Measurements from ENCODE around the gene NTNG1. TPM values are rescaled to one million over a fixed set of nuclear protein-coding genes. Genes with fewer than 3 reads are reported as not detected.

NTNG1 gene
- total RNA-seq, 1 experiment from 2014 or later = 2.3 TPM

GRCh38 chr1:107132195-107132594, 8.6 kb upstream of the NTNG1 start:
- POLR2A ChIA-PET = interaction anchor here (1.6 kb wide), 1 partner anchor 76 kb away, joined by 4 read pairs; the partner anchor contains the start of gene PRMT6
- CTCF ChIA-PET = interaction anchor here (1.7 kb wide), 1 partner anchor 397 kb away, joined by 4 read pairs; no protein-coding TSS in a partner anchor
- no peak overlapping the region for H3K27ac Mint-ChIP-seq
- no peak overlapping the region for H3K4me3 Mint-ChIP-seq
- ATAC-seq (no peak), DNase-seq (ENCODE audit: low spot score) (no peak)
- TF ChIP-seq PRDM15 (CRISPR knock-in tag; IDR thresholded peaks at IDR 0.05) (no peak), ZNF138 (CRISPR knock-in tag; conservative IDR thresholded peaks at IDR 0.05) (no peak), TEAD1 (CRISPR knock-in tag; IDR thresholded peaks at IDR 0.05) (no peak), ZNF317 (CRISPR knock-in tag; IDR thresholded peaks at IDR 0.05; ENCODE audit: borderline replicate concordance, low read depth) (no peak), RELA (CRISPR knock-in tag; IDR thresholded peaks at IDR 0.05; ENCODE audit: borderline replicate concordance) (no peak), E2F5 (CRISPR knock-in tag; IDR thresholded peaks at IDR 0.05) (no peak), HMGXB4 (CRISPR knock-in tag; IDR thresholded peaks at IDR 0.05) (no peak), ZNF425 (CRISPR knock-in tag; conservative IDR thresholded peaks at IDR 0.05) (no peak), OVOL2 (CRISPR knock-in tag; IDR thresholded peaks at IDR 0.05; ENCODE audit: borderline replicate concordance) (no peak), KAT7 (CRISPR knock-in tag; IDR thresholded peaks at IDR 0.05; ENCODE audit: borderline replicate concordance) (no peak), SP1 (CRISPR knock-in tag; conservative IDR thresholded peaks at IDR 0.05) (no peak), ZNF263 (CRISPR knock-in tag; IDR thresholded peaks at IDR 0.05; ENCODE audit: low read depth) (no peak), ATF6 (CRISPR knock-in tag; IDR thresholded peaks at IDR 0.05) (no peak), CREM (CRISPR knock-in tag; IDR thresholded peaks at IDR 0.05) (no peak), FOXP1 (CRISPR knock-in tag; IDR thresholded peaks at IDR 0.05; ENCODE audit: borderline replicate concordance) (no peak), ZNF532 (CRISPR knock-in tag; IDR thresholded peaks at IDR 0.05; ENCODE audit: borderline replicate concordance) (no peak), NR3C1 (CRISPR knock-in tag; conservative IDR thresholded peaks at IDR 0.05; ENCODE audit: low read depth) (no peak)
- no peaks in the 10 kb centered on the region for H3K9me3 Mint-ChIP-seq
- no peaks in the 10 kb centered on the region for H3K27me3 Mint-ChIP-seq (ENCODE audit: low read depth)
- H3K4me1 Mint-ChIP-seq = peaks cover 15% of the 10 kb centered on the region; the same call in 1 of the 2 replicates
- no peaks in the 10 kb centered on the region for H3K36me3 Mint-ChIP-seq

Data from WTC11 (cell line).